CD14-positive monocyte (primary cell): ENCODE data around the gene CHAT. TPM values are rescaled to one million over a fixed set of nuclear protein-coding genes. Genes with fewer than 3 reads are reported as not detected.

Source experiments
- DNase-seq, 3 donors: peaks; one replicate each; pipeline ENCODE4 v3.0.0-alpha.2; 2011 to 2022
- H2AFZ ChIP-seq: 2 replicates; pipeline ENCODE4 v1.6.0; 2012; ENCODE audit warnings: mild to moderate bottlenecking, low read depth, low read length, inconsistent platforms; ENCODE audit not compliant: insufficient read depth, poor library complexity, severe bottlenecking
- H3K27ac ChIP-seq, 2 donors: 1 replicate in 1 of 2; 2 replicates in 1 of 2; pipeline ENCODE4 v1.5.1; 2012 to 2013; ENCODE audit warnings: low read length in 2 of 2, control low read depth in 1 of 2, inconsistent platforms in 1 of 2, low read depth in 1 of 2, mild to moderate bottlenecking in 1 of 2
- H3K27me3 ChIP-seq, 2 donors: one replicate each; pipeline versions ENCODE4 v1.6.0 to v1.6.1; 2011 to 2013; ENCODE audit warnings: low read length in 2 of 2; ENCODE audit not compliant: control insufficient read depth in 2 of 2, insufficient read depth in 2 of 2
- H3K36me3 ChIP-seq, 2 donors: replicated peaks in 1 of 2; 1 replicate in 1 of 2; 2 replicates in 1 of 2; pipeline versions ENCODE4 v1.5.1 to v1.6.1; 2012 to 2013; ENCODE audit warnings: low read length in 2 of 2, control low read depth in 1 of 2, inconsistent platforms in 1 of 2, mild to moderate bottlenecking in 1 of 2; ENCODE audit not compliant: insufficient read depth in 2 of 2, control insufficient read depth in 1 of 2
- H3K4me1 ChIP-seq, 2 donors: 1 replicate in 1 of 2; 2 replicates in 1 of 2; pipeline versions ENCODE4 v1.5.1 to v1.6.1; 2012 to 2013; ENCODE audit warnings: low read length in 2 of 2, control low read depth in 1 of 2, inconsistent platforms in 1 of 2, mild to moderate bottlenecking in 1 of 2, moderate library complexity in 1 of 2; ENCODE audit not compliant: insufficient read depth in 2 of 2, control insufficient read depth in 1 of 2
- H3K4me2 ChIP-seq: replicated peaks from 2 replicates; pipeline ENCODE3; 2012; ENCODE audit warnings: low read length, moderate library complexity, mild to moderate bottlenecking; ENCODE audit not compliant: poor library complexity, severe bottlenecking; ENCODE audit errors: extremely low read depth
- H3K4me3 ChIP-seq, 3 experiments: fragments of 200-600 bp in 1 of 3; sonication (generic) in 1 of 3; replicated peaks in 1 of 3; 1 replicate in 2 of 3; 2 replicates in 1 of 3; pipeline ENCODE4 v1.5.1; 2011 to 2013; ENCODE audit warnings: low read length in 3 of 3, mild to moderate bottlenecking in 3 of 3, control low read depth in 2 of 3, low read depth in 2 of 3, inconsistent platforms in 1 of 3, moderate library complexity in 1 of 3
- H3K79me2 ChIP-seq: 2 replicates; pipeline ENCODE4 v1.6.0; 2012; ENCODE audit warnings: mild to moderate bottlenecking, control low read depth, inconsistent platforms, low read length, moderate library complexity; ENCODE audit not compliant: insufficient read depth
- H3K9ac ChIP-seq: 2 replicates; pipeline ENCODE4 v1.6.0; 2017; ENCODE audit warnings: low read length, mild to moderate bottlenecking; ENCODE audit not compliant: insufficient read depth, poor library complexity, severe bottlenecking
- H3K9me3 ChIP-seq, 2 donors: replicated peaks in 1 of 2; 1 replicate in 1 of 2; 2 replicates in 1 of 2; pipeline versions ENCODE4 v1.5.1 to v1.6.1; 2012 to 2013; ENCODE audit warnings: low read length in 2 of 2, control low read depth in 1 of 2; ENCODE audit not compliant: control insufficient read depth in 1 of 2, insufficient read depth in 1 of 2
- H4K20me1 ChIP-seq: 2 replicates; pipeline ENCODE4 v1.6.0; 2012; ENCODE audit warnings: mild to moderate bottlenecking, low read length, control low read depth, moderate library complexity; ENCODE audit not compliant: insufficient read depth
- H3K27ac Mint-ChIP-seq, 7 donors: one replicate each; pipeline ENCODE4 v1.8.0; 2020; ENCODE audit warnings: mild to moderate bottlenecking in 7 of 7, mixed read lengths in 7 of 7, moderate library complexity in 6 of 7, inconsistent platforms in 2 of 7
- H3K27me3 Mint-ChIP-seq, 3 donors: one replicate each; pipeline ENCODE4 v1.8.0; 2021 to 2022; ENCODE audit warnings: low read depth in 3 of 3, mild to moderate bottlenecking in 3 of 3, mixed read lengths in 3 of 3, moderate library complexity in 3 of 3, inconsistent platforms in 1 of 3
- H3K36me3 Mint-ChIP-seq, 2 donors: one replicate each; pipeline ENCODE4 v1.8.0; 2020; ENCODE audit warnings: mixed read lengths in 2 of 2, inconsistent platforms in 1 of 2, mild to moderate bottlenecking in 1 of 2
- H3K4me1 Mint-ChIP-seq: one replicate; pipeline ENCODE4 v1.8.0; 2020; ENCODE audit warnings: mild to moderate bottlenecking, mixed read lengths
- H3K4me3 Mint-ChIP-seq, 2 donors: one replicate each; pipeline ENCODE4 v1.8.0; 2020; ENCODE audit warnings: mild to moderate bottlenecking in 2 of 2, mixed read lengths in 2 of 2, moderate library complexity in 1 of 2
- H3K9me3 Mint-ChIP-seq, 7 donors: one replicate each; pipeline ENCODE4 v1.8.0; 2020 to 2022; ENCODE audit warnings: mixed read lengths in 7 of 7, mild to moderate bottlenecking in 6 of 7, moderate library complexity in 6 of 7, inconsistent platforms in 2 of 7
- CTCF ChIP-seq: fragments of 200-600 bp; IDR thresholded peaks from one replicate; pipeline ENCODE4 v1.8.0; 2022; ENCODE audit warnings: antibody characterized with exemption, mild to moderate bottlenecking
- WGBS: methylation state at CpG from one replicate; pipeline ENCODE4 v1.1.5; 2013; ENCODE audit warnings: missing lambda C conversion rate; ENCODE audit not compliant: insufficient coverage; 5-methylcytosine and 5-hydroxymethylcytosine counted together
- intact Hi-C, 2 donors: fragments of 100-400 bp; cut with micrococcal nuclease; formaldehyde crosslinking; loops; one replicate each; pipeline versions ENCODE4 v1.15.0 to v1.15.1; 2023
- polyA plus RNA-seq, 3 donors: library from polyadenylated mRNA; depleted of rRNA in 1 of 3; unstranded in 2 of 3; stranded (reverse) in 1 of 3; fragments of 300-500 nt in 2 of 3; fragments of >200 nt in 1 of 3; fragmentation: Illumina TruSeq in 2 of 3; gene quantifications; 1 replicate in 2 of 3; 2 replicates in 1 of 3; pipeline ENCODE4 v1.2.3, GENCODE V29; 2012 to 2021

CHAT gene
- polyA plus RNA-seq, 3 donors: not detected

- Histone ChIP-seq H3K79me2 (no peaks in the 10 kb centered on the region), H4K20me1 (no peaks in the 10 kb centered on the region)
- H3K9me3 Mint-ChIP-seq: peaks cover 0 to 5% (median 0%) of the 10 kb centered on the region in 7 donors
Measured at GRCh38 chr10:49596836-49597235, 17.0 kb upstream of the CHAT start.

DNA sequence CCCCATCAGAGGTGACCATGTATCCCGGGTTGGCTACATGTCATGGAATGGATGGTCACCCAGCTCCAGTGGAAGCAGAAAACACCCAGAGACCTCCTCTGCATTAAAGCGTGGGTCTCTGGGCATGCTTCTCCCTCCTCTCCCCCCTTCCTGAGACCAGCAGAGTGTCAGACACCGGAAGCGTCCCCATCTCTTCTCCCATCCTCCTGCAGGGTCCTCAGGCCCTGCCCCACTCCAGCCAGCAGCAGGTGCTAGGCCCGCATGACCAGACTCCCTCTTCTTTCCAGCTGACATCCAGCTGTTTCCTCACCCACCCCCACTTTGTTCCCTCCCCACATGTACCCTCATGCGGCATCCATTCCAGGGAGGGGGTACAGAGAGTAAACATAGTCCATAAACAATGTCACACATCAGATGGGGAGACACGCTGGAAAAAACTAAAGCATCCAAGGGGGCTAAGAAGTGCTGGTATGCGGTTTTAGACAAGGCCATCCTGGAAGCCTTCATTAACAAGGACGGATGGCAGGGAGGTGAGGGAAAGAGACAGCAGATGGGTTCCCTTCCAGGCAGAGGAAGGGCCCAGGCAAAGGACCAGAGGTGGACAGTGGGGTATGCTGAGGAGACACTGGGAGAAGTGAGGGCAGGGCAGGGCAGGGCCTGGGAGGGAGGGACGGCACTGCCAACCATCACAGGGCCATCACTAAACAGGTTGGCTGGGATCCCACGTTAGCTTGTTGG, 16.2 kb upstream of the CHAT start:
- Histone ChIP-seq H3K27ac (no peak overlapping the region), H3K9me3 (no peaks in the 10 kb centered on the region), H3K4me2 (no peak overlapping the region), H3K27me3 (no peaks in the 10 kb centered on the region), H4K20me1 (no peaks in the 10 kb centered on the region), H3K9ac (no peak overlapping the region), H3K79me2 (no peaks in the 10 kb centered on the region), H3K36me3 (no peaks in the 10 kb centered on the region), H2AFZ (no peak overlapping the region), H3K4me1 (no peaks in the 10 kb centered on the region), H3K4me3 (no peak overlapping the region)
- Mint-ChIP-seq H3K4me1 (peaks cover 2% of the 10 kb centered on the region), H3K36me3 (no peaks in the 10 kb centered on the region), H3K4me3 (no peak overlapping the region), H3K9me3 (peaks cover 0 to 2% (median 0%) of the 10 kb centered on the region in 7 donors), H3K27ac (no peak overlapping the region), H3K27me3 (peaks cover 11 to 16% (median 12%) of the 10 kb centered on the region in 3 donors)
- 86% methylated on average over 6 of the region's 11 CpGs for WGBS
- intact Hi-C loops: no loop called here
- TF ChIP-seq CTCF: no peak
- peak in 1 of 3 donors; percentile 1 for DNase-seq

More at GRCh38 chr10:49596836-49597235, 17.0 kb upstream of the CHAT start:
- Histone ChIP-seq H3K27me3 (no peaks in the 10 kb centered on the region), H3K9ac (no peak overlapping the region), H3K4me3 (no peak overlapping the region), H3K4me1 (no peaks in the 10 kb centered on the region), H3K4me2 (no peak overlapping the region), H3K27ac (no peak overlapping the region), H3K9me3 (no peaks in the 10 kb centered on the region), H2AFZ (no peak overlapping the region), H3K36me3 (no peaks in the 10 kb centered on the region)
- 82% methylated on average over 3 of the region's 3 CpGs for WGBS
- peaks cover 2% of the 10 kb centered on the region for H3K4me1 Mint-ChIP-seq
- no peak overlapping the region for H3K27ac Mint-ChIP-seq
- DNase-seq: no peak
- no peaks in the 10 kb centered on the region for H3K36me3 Mint-ChIP-seq
- TF ChIP-seq CTCF: no peak
- peaks cover 13 to 17% (median 14%) of the 10 kb centered on the region in 3 donors for H3K27me3 Mint-ChIP-seq
- intact Hi-C loops: no loop called here
- peak overlapping the region in 1 of 2 donors; percentile 43 for H3K4me3 Mint-ChIP-seq
